Lower lobe of right lung (tissue), 2 donors: ENCODE results near the gene SCTR. TPM values are rescaled to one million over a fixed set of nuclear protein-coding genes. Genes with fewer than 3 reads are reported as not detected.

Source experiments
- ATAC-seq, 2 donors: fragments of 200-7000 bp; cut with Tn5 transposase; one replicate each; pipeline ENCODE4 v1.9.1; 2020 to 2022; ENCODE audit warnings: mild to moderate bottlenecking in 2 of 2, moderate library complexity in 2 of 2
- DNase-seq: peaks from one replicate; pipeline ENCODE4 v3.0.0-alpha.2; 2020
- H3K27ac ChIP-seq: fragments of 200-600 bp; one replicate; pipeline ENCODE4 v1.8.0; 2022
- H3K27me3 ChIP-seq: fragments of 200-600 bp; one replicate; pipeline ENCODE4 v1.8.0; 2022; ENCODE audit warnings: low read depth
- H3K36me3 ChIP-seq: fragments of 200-600 bp; one replicate; pipeline ENCODE4 v1.8.0; 2022; ENCODE audit warnings: mild to moderate bottlenecking
- H3K4me1 ChIP-seq: fragments of 200-600 bp; one replicate; pipeline ENCODE4 v1.8.0; 2022
- H3K4me3 ChIP-seq: fragments of 200-600 bp; one replicate; pipeline ENCODE4 v1.8.0; 2022; ENCODE audit warnings: mild to moderate bottlenecking
- H3K9me3 ChIP-seq: fragments of 200-600 bp; one replicate; pipeline ENCODE4 v1.8.0; 2022
- intact Hi-C: fragments of 100-400 bp; cut with DNase I; formaldehyde crosslinking; loops from one replicate; pipeline ENCODE4 v1.11.0; 2022
- total RNA-seq: library from RNA; stranded (reverse); fragmentation: NEBNext Ultra II Directional; extraction: Animal tissue kit (Norgen Biotek cat#: 25700); gene quantifications from one replicate; pipeline ENCODE4 v1.2.1, GENCODE V29; 2021
- TF ChIP-seq, protein P1 (sequence below): fragments of 200-600 bp; IDR thresholded peaks from one replicate; pipeline ENCODE4 v1.8.0; 2022; ENCODE audit warnings: antibody characterized with exemption, mild to moderate bottlenecking
- donor health status: DM: no; HTN: yes; CAD: no; lungs with severe emphysema.

Gene SCTR
- total RNA-seq, 1 donor from 2014 or later, result 13.2 TPM

DNA sequence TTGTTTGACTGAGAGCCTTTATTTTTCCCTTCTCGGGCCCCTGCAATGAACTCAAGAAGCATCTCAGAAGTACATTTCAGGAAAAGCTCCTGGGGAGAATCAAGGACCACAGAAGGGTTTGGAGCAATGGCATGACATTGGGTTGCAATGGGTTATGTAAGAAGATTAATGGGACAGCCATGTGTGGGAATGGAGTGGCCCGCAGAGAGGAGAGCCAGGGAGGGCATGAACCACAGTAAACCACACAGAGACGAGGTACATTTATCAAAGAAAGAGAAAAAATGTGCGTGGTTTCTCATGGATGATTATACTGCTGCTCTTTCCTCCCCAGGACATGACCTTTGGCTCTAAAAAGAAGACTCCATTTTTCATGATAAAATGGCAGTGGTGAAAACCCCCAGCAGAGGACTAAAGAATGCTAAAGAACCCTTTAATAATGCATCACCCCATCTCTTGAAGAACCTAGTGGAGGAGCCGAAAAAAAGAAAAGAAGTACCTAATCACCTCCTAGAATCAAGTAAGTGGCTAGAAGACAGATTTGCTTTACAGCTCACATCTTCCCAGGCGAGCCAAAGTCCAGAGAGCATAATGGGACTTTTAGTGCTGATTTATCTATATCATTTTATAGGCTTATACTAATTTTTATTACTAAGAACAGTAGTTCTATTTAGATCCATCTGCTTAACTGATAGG, 21.6 kb upstream of the SCTR start:
- Histone ChIP-seq H3K27ac (peak overlapping the region; percentile 83), H3K36me3 (no peaks in the 10 kb centered on the region), H3K27me3 (no peaks in the 10 kb centered on the region), H3K4me1 (peaks cover 25% of the 10 kb centered on the region), H3K4me3 (no peak overlapping the region), H3K9me3 (no peaks in the 10 kb centered on the region)
- intact Hi-C loops, result no loop called here
- ATAC-seq, result no peak
- no peak for DNase-seq
- TF ChIP-seq, protein P1, sequence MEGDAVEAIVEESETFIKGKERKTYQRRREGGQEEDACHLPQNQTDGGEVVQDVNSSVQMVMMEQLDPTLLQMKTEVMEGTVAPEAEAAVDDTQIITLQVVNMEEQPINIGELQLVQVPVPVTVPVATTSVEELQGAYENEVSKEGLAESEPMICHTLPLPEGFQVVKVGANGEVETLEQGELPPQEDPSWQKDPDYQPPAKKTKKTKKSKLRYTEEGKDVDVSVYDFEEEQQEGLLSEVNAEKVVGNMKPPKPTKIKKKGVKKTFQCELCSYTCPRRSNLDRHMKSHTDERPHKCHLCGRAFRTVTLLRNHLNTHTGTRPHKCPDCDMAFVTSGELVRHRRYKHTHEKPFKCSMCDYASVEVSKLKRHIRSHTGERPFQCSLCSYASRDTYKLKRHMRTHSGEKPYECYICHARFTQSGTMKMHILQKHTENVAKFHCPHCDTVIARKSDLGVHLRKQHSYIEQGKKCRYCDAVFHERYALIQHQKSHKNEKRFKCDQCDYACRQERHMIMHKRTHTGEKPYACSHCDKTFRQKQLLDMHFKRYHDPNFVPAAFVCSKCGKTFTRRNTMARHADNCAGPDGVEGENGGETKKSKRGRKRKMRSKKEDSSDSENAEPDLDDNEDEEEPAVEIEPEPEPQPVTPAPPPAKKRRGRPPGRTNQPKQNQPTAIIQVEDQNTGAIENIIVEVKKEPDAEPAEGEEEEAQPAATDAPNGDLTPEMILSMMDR, result no peak

DNA sequence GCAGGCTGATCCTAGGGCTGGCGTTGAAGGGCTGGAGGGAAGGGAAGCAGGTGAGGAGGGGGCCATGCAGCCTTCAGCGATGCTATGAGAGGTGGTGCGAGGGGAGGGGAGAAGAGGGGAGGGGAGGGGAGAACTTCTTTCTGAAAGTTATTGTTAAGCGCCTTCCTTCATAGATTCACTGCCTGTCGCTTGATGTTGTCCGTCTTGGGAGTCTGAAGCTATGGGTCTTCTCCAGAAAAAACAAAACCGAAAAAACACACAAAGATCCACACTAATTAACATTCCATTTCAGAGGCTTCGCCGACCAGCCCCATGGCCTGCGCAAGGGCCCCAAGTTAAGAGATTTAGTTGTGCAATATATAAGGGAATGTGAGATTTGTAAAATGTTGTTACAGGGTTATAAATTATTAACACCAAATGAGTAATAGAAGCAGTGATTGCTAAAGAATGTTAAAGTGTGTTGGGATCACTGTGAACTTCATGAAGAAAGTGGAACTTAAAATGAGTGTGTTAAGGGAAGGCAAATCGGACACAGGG, 20.7 kb upstream of the SCTR start:
- TF ChIP-seq, protein P1, result no peak
- DNase-seq (no peak), ATAC-seq (peak; percentile 68 to 73)
- peak overlapping the region; percentile 83 for H3K27ac ChIP-seq
- no peaks in the 10 kb centered on the region for H3K27me3 ChIP-seq
- H3K4me3 ChIP-seq, result peak overlapping the region; percentile 61
- H3K9me3 ChIP-seq, result no peaks in the 10 kb centered on the region
- intact Hi-C loops, result no loop called here
- no peaks in the 10 kb centered on the region for H3K36me3 ChIP-seq
- H3K4me1 ChIP-seq, result peaks cover 25% of the 10 kb centered on the region

DNA sequence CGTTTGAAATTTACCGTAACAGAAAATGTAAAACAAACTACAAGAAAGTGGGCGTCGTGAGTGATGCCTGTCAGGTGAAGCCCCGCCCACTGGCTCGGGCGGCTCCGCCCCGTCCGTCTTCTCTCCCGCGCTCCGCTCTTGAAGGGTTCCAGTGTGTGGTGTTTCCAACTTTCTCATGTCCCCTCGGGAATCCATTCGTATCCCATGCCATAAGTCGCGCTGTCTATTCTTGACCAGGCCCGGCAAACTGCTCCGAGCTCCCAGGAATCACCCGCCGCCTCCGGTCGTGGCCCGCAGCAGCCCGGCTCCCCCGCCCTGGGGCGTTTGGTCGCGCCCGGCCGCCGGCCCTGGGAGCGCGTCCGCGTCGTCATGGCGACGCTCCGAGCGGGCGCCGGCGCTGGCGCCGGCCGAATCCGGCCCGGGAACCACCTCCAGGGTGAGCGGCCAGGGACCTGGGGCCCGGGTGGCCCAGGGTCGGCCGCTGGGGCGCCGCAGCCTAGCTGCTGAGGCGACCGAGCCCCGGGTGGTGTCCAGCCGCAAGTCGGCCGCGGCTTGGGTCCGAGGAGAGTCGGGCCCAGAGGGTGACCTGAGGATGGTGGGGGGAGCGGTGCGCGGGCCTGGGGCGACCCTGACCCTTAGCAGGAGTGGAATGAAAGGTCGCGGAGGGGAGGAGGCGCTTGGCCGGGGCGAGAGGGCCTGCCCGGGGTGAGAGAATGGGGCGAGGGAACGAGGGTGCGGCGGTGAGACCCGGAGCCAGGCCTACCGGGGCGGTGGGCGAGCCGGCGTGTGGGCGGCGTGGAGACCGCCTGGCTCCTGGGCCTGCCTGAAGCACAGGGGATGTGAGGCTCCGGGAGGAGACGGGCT, 20.0 kb upstream of the SCTR start, which contains the start of gene CFAP221:
Gene CFAP221, plus strand, starts transcription at position 375 of the 864 bp plus-strand sequence. CDS start 1,683 bp downstream, outside the sequence.
- Histone ChIP-seq H3K36me3 (no peaks in the 10 kb centered on the region), H3K27me3 (no peaks in the 10 kb centered on the region), H3K27ac (peak within 1 kb of the TSS; percentile 83), H3K4me1 (peaks cover 23% of the 10 kb centered on the region), H3K9me3 (no peaks in the 10 kb centered on the region), H3K4me3 (peak within 1 kb of the TSS; percentile 61)
- intact Hi-C loops, result no loop called here
- TF ChIP-seq, protein P1, result no peak
- DNase-seq (peak; percentile 89), ATAC-seq (peak; percentile 94 to 95)

DNA sequence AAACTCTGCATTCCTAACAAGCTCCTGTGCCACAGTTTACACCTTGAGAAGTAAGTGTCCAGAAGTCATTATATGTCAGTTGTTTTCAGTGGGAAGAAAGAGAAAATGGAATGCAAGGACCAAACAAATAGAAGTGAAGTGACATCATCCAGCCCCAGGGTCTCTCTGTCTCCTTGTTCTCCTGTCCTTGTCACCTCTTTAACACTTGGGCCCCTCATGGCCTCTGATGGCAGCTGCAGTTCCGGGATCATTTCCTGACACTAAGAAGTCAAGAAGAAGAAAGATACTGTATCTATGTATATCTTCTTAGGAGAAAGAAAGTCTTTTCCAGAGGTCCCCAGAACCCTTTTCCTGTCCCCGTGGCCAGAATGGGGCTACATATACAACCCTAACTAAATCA, 17.2 kb upstream of the SCTR start:
- intact Hi-C loops, result no loop called here
- DNase-seq, result no peak

DNA sequence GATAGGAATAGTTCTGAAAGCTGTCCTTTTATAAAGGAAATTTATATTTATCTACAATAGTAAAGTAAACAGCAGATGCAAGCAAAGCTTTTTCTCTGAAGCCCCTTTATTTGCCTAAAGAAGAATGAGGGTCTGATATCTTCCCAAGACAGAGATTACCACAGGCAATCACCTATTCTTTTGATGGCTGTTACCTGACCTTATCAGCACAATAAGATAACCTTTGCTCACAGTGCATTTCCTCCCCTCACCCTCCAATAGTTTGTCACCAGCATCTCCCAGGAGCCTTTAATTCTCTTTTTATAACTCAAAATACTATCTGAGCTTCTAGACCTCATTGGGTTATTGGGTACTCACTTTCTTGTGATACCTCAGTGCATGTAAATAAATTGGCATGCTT, 13.5 kb upstream of the SCTR start:
- no peak overlapping the region for H3K27ac ChIP-seq
- ATAC-seq (no peak), DNase-seq (no peak)
- peaks cover 25% of the 10 kb centered on the region for H3K9me3 ChIP-seq
- no peaks in the 10 kb centered on the region for H3K36me3 ChIP-seq
- H3K27me3 ChIP-seq, result no peaks in the 10 kb centered on the region
- TF ChIP-seq, protein P1, result no peak
- H3K4me3 ChIP-seq, result no peak overlapping the region
- H3K4me1 ChIP-seq, result no peaks in the 10 kb centered on the region
- intact Hi-C loops, result no loop called here

More for the DNA sequence above, 17.2 kb upstream of the SCTR start:
- H3K9me3 ChIP-seq, result no peaks in the 10 kb centered on the region
- TF ChIP-seq, protein P1, result no peak
- H3K27ac ChIP-seq, result no peak overlapping the region
- no peak overlapping the region for H3K4me3 ChIP-seq
- H3K36me3 ChIP-seq, result no peaks in the 10 kb centered on the region
- H3K27me3 ChIP-seq, result no peaks in the 10 kb centered on the region
- peaks cover 15% of the 10 kb centered on the region for H3K4me1 ChIP-seq
- no peak for ATAC-seq
